ENCODE data around the gene SLC51B. TPM values are rescaled to one million over a fixed set of nuclear protein-coding genes. Genes with fewer than 3 reads are reported as not detected.

Gene SLC51B
- total RNA-seq, 3 donors from 2014 or later (not counting 1 experiment from before 2014, with no cell fraction given), result not detected

DNA sequence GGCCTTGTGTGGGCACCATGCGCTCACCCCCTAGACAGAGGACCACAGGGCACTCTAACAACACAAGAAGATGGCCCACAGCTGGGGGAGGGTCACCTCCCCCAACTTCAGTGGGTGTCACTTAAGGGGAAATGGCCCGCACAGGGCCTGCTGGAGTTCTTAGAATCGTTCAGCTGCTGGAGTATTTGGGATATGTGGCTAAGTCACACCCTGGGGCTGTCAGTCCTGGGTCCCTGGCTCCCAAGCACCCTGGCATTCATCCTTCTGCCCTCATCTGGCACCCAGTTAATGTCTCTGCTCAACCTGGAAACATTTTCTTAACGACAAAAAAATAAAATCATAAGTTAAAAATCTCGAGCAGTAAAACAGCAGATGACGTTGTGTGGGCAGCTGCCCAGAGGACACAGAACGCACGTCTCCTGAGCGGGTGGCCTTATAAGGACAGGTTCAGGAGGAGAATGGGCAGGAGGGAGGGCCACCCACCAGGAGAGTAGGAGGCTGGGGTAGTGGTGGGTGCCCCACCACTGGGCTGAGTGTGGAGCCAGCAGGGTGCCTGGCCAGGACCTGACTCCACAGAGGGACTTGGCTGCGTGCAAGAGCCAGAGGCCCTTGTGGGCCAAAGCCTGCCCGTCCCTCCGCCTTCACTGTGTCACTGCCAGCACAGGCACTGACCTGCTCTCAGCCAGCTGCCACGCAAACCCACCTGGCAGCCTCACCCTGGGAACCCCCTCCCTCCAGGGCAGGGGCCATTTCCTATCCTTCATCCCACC, 42.9 kb downstream of the SLC51B start:
- H3K4me3 ChIP-seq (ENCODE audit: low read length), result no peak overlapping the region
- H3K27ac ChIP-seq (ENCODE audit: low read length), result no peak overlapping the region
- no peak overlapping the region for H3K4me3 Mint-ChIP-seq
- no peaks in the 10 kb centered on the region for H3K9me3 Mint-ChIP-seq
- peaks cover 12 to 15% of the 10 kb centered on the region in 2 donors for H3K27me3 Mint-ChIP-seq (ENCODE audit: low read depth in 2 of 2)
- DNase-seq, result no peak
- WGBS (ENCODE audit: insufficient coverage), result 94% methylated on average over 13 of the region's 13 CpGs
- no peak for TF ChIP-seq CTCF (IDR thresholded peaks at IDR 0.05)
- no peaks in the 10 kb centered on the region for H3K9me3 ChIP-seq (ENCODE audit: control insufficient read depth, insufficient read depth, low read length)
- H3K36me3 ChIP-seq (ENCODE audit: control insufficient read depth, insufficient read depth, low read length), result no peaks in the 10 kb centered on the region
- H3K4me1 ChIP-seq (ENCODE audit: control insufficient read depth, insufficient read depth, low read length), result no peaks in the 10 kb centered on the region
- intact Hi-C loops (cut with micrococcal nuclease), result no loop called here
- no peak for ATAC-seq
- H3K27me3 ChIP-seq (ENCODE audit: control insufficient read depth, insufficient read depth, low read length), result peaks cover 3% of the 10 kb centered on the region
- peaks cover under 1 to 10% of the 10 kb centered on the region in 2 donors for H3K4me1 Mint-ChIP-seq
- no peak overlapping the region for H3K27ac Mint-ChIP-seq
- H3K36me3 Mint-ChIP-seq, result no peaks in the 10 kb centered on the region

DNA sequence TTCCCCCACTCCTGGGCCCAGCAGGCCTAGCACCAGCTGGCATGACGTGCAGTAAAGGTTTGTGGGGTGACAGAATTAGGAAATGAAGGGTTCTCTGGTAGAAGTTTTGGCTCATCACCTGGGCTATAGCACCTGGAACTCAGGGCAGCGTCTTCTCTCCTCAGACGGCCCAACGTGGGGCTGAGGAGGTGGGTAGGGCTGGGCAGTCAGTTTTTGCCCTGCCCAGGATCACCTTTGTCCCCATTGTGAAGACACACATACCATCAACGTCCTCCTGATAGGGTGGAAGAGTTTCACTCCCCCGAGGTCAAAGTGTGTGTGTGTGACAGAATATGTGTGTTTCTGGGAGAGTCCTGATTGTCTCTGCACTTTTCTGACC, 43.4 kb downstream of the SLC51B start:
- Mint-ChIP-seq H3K4me3 (no peak overlapping the region), H3K27me3 (ENCODE audit: low read depth in 2 of 2) (peaks cover 9 to 11% of the 10 kb centered on the region in 2 donors), H3K36me3 (no peaks in the 10 kb centered on the region), H3K4me1 (peaks cover 0 to 10% of the 10 kb centered on the region in 2 donors), H3K9me3 (no peaks in the 10 kb centered on the region), H3K27ac (no peak overlapping the region)
- no peaks in the 10 kb centered on the region for H3K9me3 ChIP-seq (ENCODE audit: control insufficient read depth, insufficient read depth, low read length)
- no peak overlapping the region for H3K27ac ChIP-seq (ENCODE audit: low read length)
- DNase-seq (no peak), ATAC-seq (no peak)
- no peaks in the 10 kb centered on the region for H3K4me1 ChIP-seq (ENCODE audit: control insufficient read depth, insufficient read depth, low read length)
- 74% methylated on average over 4 of the region's 6 CpGs for WGBS (ENCODE audit: insufficient coverage)
- intact Hi-C loops (cut with micrococcal nuclease), result no loop called here
- H3K36me3 ChIP-seq (ENCODE audit: control insufficient read depth, insufficient read depth, low read length), result no peaks in the 10 kb centered on the region
- no peak for TF ChIP-seq CTCF (IDR thresholded peaks at IDR 0.05)
- no peak overlapping the region for H3K4me3 ChIP-seq (ENCODE audit: low read length)
- H3K27me3 ChIP-seq (ENCODE audit: control insufficient read depth, insufficient read depth, low read length), result peaks cover 3% of the 10 kb centered on the region

DNA sequence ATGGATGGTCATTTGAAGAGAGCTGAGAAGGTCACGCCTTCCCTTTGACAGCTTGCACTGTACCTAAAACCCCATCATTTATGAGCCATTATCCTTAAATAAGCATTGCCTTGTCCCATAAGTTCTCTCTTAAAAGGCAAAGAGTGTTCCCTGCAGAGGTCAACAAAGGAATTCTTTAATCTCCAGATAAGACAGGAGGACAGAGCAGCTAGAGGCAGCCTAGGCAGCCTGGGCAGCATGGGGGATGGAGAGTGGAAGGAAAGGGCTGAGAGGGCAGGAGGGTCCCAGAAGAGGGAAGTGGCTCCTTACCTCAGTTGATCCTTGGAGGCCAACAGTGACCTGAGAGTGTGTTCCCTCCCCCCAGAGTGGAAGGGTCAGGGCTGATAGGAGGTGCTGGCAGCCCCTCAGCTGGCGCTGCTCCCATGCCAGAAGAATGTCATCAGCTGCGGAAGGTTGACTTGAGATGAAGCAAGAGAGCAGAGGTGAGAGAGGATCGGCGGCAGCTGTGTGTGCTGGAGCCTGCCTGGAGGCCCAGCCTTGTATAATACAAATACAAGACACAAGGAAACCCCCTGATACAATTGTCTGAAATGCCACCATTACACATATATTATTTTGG, 44.1 kb downstream of the SLC51B start:
- Histone ChIP-seq H3K4me1 (ENCODE audit: control insufficient read depth, insufficient read depth, low read length) (no peaks in the 10 kb centered on the region), H3K27me3 (ENCODE audit: control insufficient read depth, insufficient read depth, low read length) (peaks cover 2% of the 10 kb centered on the region), H3K4me3 (ENCODE audit: low read length) (no peak overlapping the region), H3K36me3 (ENCODE audit: control insufficient read depth, insufficient read depth, low read length) (no peaks in the 10 kb centered on the region), H3K27ac (ENCODE audit: low read length) (no peak overlapping the region), H3K9me3 (ENCODE audit: control insufficient read depth, insufficient read depth, low read length) (no peaks in the 10 kb centered on the region)
- no peak for ATAC-seq
- no peak for TF ChIP-seq CTCF (IDR thresholded peaks at IDR 0.05)
- Mint-ChIP-seq H3K36me3 (no peaks in the 10 kb centered on the region), H3K4me1 (peaks cover 0 to 10% of the 10 kb centered on the region in 2 donors), H3K27me3 (ENCODE audit: low read depth in 2 of 2) (peaks cover 3 to 5% of the 10 kb centered on the region in 2 donors), H3K9me3 (no peaks in the 10 kb centered on the region), H3K4me3 (no peak overlapping the region), H3K27ac (no peak overlapping the region)
- no peak for DNase-seq
- 97% methylated on average over 4 of the region's 5 CpGs for WGBS (ENCODE audit: insufficient coverage)
- intact Hi-C loops (cut with micrococcal nuclease), result no loop called here

Measured in natural killer cell (primary cell).